ENCODE data around the gene POLR2E. TPM values are rescaled to one million over a fixed set of nuclear protein-coding genes. Genes with fewer than 3 reads are reported as not detected.
A peak's percentile ranks its signal among the peaks of the same experiment; 100 is the strongest.

POLR2E gene
- total RNA-seq, 2 donors from 2014 or later = 225 to 254 TPM

DNA sequence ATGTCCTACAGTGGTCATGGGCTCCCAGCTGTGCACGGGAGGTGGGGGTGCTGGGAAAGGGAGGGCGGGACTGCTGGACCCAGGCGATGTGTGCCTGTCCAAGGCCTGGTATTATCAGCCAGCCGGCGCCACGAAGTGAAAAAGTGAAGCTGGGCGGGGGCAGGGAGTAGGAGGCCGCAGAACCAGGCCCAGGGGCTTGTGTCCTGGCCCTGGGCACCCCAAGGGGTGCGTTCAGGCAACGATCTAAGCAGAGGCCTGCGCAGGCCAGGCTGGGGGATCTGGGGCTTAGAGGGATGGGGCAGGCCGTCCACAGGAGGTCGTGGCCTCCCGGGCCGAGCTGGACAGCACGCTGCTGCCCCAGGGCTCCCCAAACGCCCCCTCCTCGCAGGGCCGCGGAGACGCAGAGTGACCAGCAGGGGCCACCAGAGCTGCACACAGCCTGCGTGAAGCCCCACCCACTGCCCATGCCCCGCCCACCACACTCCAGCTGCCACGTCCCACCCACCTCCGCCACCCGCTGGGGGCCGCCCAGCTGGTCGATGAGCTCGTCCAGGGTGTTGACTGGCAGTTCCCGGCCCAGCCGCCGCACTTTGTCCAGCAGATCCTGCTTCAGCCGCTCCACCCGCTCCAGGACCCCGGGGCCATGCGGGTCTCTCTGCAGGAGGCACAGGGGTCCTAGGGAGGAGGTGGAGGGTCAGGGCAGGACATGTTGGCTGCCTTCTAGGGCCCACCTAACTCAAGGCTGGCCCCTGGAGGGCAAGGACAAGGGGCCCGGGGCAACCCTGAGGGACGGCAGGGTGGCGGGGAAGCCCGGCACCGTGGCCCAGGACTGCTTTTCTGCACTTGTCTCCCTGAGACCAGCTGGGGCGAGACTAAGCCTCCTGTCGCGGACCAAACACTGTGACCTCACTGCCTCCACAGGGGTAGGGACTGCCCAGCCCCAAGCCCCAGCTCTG lies 18.1 kb upstream of the POLR2E start:
- H3K4me3 Mint-ChIP-seq = no peak overlapping the region
- H3K4me1 ChIP-seq (ENCODE audit: control insufficient read depth, insufficient read depth, low read length) = no peaks in the 10 kb centered on the region
- no peaks in the 10 kb centered on the region for H3K9me3 Mint-ChIP-seq
- no peaks in the 10 kb centered on the region for H3K27me3 Mint-ChIP-seq (ENCODE audit: insufficient read depth)
- TF ChIP-seq, protein P1, sequence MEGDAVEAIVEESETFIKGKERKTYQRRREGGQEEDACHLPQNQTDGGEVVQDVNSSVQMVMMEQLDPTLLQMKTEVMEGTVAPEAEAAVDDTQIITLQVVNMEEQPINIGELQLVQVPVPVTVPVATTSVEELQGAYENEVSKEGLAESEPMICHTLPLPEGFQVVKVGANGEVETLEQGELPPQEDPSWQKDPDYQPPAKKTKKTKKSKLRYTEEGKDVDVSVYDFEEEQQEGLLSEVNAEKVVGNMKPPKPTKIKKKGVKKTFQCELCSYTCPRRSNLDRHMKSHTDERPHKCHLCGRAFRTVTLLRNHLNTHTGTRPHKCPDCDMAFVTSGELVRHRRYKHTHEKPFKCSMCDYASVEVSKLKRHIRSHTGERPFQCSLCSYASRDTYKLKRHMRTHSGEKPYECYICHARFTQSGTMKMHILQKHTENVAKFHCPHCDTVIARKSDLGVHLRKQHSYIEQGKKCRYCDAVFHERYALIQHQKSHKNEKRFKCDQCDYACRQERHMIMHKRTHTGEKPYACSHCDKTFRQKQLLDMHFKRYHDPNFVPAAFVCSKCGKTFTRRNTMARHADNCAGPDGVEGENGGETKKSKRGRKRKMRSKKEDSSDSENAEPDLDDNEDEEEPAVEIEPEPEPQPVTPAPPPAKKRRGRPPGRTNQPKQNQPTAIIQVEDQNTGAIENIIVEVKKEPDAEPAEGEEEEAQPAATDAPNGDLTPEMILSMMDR (conservative IDR thresholded peaks at IDR 0.05) = peak; percentile 92
- H3K9ac ChIP-seq (ENCODE audit: extremely low read depth, low read length, poor library complexity, severe bottlenecking) = peak overlapping the region; percentile 15
- peak; percentile 99 for DNase-seq
- H3K9me3 ChIP-seq (ENCODE audit: control insufficient read depth, low read length) = no peaks in the 10 kb centered on the region
- no peak overlapping the region for H3K4me3 ChIP-seq (ENCODE audit: low read length)
- H3K27ac ChIP-seq (ENCODE audit: low read depth, low read length) = peak overlapping the region; percentile 70
- 57 to 68% methylated on average over 15 to 44 of the region's 44 CpGs for WGBS, 2 experiments (ENCODE audit: insufficient coverage in 1 of 2, insufficient read length in 1 of 2)
- H3K36me3 ChIP-seq (ENCODE audit: control insufficient read depth, insufficient read depth, low read length) = peaks cover 18% of the 10 kb centered on the region
- no peaks in the 10 kb centered on the region for H3K4me1 Mint-ChIP-seq
- H3K36me3 Mint-ChIP-seq (ENCODE audit: low read depth) = peaks cover 7% of the 10 kb centered on the region
- H3K27me3 ChIP-seq (ENCODE audit: control insufficient read depth, insufficient read depth, low read length, poor library complexity, severe bottlenecking) = no peaks in the 10 kb centered on the region
- H3K27ac Mint-ChIP-seq = no peak overlapping the region

DNA sequence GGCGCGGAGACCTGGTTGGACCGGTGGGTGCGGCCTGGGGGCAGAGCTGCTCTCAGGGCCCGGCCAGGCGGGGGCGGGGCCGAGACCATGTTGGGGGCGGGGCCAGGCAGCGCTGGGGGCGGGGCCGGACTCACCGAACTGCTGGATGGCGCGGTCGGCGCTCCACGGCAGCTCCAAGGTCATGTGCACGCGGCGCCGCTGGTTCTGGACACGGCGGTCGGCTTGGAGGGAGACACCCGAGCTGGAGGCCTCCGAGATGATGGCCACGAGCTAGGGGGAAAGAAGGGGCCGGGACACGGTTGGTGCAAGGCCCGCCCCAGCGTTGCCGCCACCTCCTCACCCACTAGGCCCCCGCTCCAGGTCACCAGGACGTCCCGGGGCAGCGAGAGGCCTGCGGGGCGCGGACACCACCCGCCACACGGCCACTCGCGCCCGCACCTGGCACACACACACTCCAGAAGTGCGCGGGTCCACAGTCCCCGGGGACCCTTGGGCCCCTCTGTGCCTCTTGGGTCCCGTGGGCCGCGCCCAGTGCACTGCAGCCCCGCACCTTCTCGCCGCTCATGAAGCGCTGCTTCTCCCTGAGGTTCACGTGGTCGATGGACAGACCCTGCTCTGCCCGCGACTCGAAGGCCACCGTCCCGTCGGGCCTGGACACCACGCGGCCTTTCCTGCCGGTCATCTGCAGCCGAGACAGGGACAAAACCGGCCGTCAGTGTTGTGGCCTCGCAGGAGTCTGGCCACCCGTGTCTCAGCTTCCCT lies 17.3 kb upstream of the POLR2E start:
- no peaks in the 10 kb centered on the region for H3K27me3 Mint-ChIP-seq (ENCODE audit: insufficient read depth)
- H3K27ac ChIP-seq (ENCODE audit: low read depth, low read length) = peak overlapping the region; percentile 63
- no peak overlapping the region for H3K4me3 ChIP-seq (ENCODE audit: low read length)
- H3K27me3 ChIP-seq (ENCODE audit: control insufficient read depth, insufficient read depth, low read length, poor library complexity, severe bottlenecking) = no peaks in the 10 kb centered on the region
- peaks cover 14% of the 10 kb centered on the region for H3K36me3 ChIP-seq (ENCODE audit: control insufficient read depth, insufficient read depth, low read length)
- TF ChIP-seq, protein P1 (conservative IDR thresholded peaks at IDR 0.05) = no peak
- no peak overlapping the region for H3K27ac Mint-ChIP-seq
- no peaks in the 10 kb centered on the region for H3K4me1 ChIP-seq (ENCODE audit: control insufficient read depth, insufficient read depth, low read length)
- H3K4me3 Mint-ChIP-seq = no peak overlapping the region
- H3K9ac ChIP-seq (ENCODE audit: extremely low read depth, low read length, poor library complexity, severe bottlenecking) = no peak overlapping the region
- no peaks in the 10 kb centered on the region for H3K4me1 Mint-ChIP-seq
- WGBS, 2 experiments (ENCODE audit: insufficient coverage in 1 of 2, insufficient read length in 1 of 2) = 90 to 92% methylated on average over 57 to 71 of the region's 71 CpGs
- DNase-seq = peak; percentile 92
- H3K9me3 ChIP-seq (ENCODE audit: control insufficient read depth, low read length) = no peaks in the 10 kb centered on the region
- H3K9me3 Mint-ChIP-seq = no peaks in the 10 kb centered on the region
- peaks cover 1% of the 10 kb centered on the region for H3K36me3 Mint-ChIP-seq (ENCODE audit: low read depth)

DNA sequence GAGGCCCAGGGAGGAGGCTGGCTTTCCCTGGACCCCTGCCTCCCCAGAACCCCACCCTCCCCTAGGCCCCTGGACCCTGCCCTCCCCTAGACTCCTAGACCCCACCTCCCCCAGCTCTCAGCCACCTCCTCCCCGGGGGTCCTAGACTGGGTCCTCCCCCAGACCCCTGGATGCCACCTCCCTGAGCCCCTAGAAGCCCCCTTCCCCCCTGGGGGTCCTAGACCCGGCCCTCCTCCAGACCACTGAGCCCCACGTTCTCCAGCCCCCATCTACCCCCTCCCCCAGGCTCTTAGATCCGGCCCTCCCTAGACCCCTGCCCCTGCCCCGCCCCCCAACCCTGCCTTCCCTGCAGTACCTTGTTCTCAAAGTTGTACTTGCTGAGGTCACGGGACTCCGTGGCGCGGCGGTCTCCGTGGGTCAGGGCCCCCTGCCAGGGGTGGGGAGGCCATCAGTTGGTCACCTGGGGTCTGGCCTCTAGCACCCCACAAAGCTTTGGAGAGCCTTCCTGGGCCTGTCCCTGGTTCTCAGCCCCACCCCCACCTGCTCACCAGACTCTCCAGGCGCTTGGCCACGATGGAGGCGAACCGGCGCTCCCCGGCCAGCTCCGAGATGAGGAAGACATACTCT lies 16.6 kb upstream of the POLR2E start:
- Mint-ChIP-seq H3K4me1 (peaks cover 1% of the 10 kb centered on the region), H3K4me3 (no peak overlapping the region), H3K36me3 (ENCODE audit: low read depth) (peaks cover 3% of the 10 kb centered on the region), H3K27me3 (ENCODE audit: insufficient read depth) (no peaks in the 10 kb centered on the region), H3K9me3 (no peaks in the 10 kb centered on the region), H3K27ac (no peak overlapping the region)
- DNase-seq = no peak
- Histone ChIP-seq H3K27ac (ENCODE audit: low read depth, low read length) (no peak overlapping the region), H3K4me3 (ENCODE audit: low read length) (no peak overlapping the region), H3K4me1 (ENCODE audit: control insufficient read depth, insufficient read depth, low read length) (no peaks in the 10 kb centered on the region), H3K36me3 (ENCODE audit: control insufficient read depth, insufficient read depth, low read length) (peaks cover 19% of the 10 kb centered on the region), H3K9me3 (ENCODE audit: control insufficient read depth, low read length) (no peaks in the 10 kb centered on the region), H3K27me3 (ENCODE audit: control insufficient read depth, insufficient read depth, low read length, poor library complexity, severe bottlenecking) (no peaks in the 10 kb centered on the region), H3K9ac (ENCODE audit: extremely low read depth, low read length, poor library complexity, severe bottlenecking) (no peak overlapping the region)
- 94 to 100% methylated on average over 1 to 17 of the region's 18 CpGs for WGBS, 2 experiments (ENCODE audit: insufficient coverage in 1 of 2, insufficient read length in 1 of 2)
- TF ChIP-seq, protein P1 (conservative IDR thresholded peaks at IDR 0.05) = no peak

Data from endodermal cell (in vitro differentiated cells).